Measurements from ENCODE around the gene CAMKK2.

Gene CAMKK2

DNA sequence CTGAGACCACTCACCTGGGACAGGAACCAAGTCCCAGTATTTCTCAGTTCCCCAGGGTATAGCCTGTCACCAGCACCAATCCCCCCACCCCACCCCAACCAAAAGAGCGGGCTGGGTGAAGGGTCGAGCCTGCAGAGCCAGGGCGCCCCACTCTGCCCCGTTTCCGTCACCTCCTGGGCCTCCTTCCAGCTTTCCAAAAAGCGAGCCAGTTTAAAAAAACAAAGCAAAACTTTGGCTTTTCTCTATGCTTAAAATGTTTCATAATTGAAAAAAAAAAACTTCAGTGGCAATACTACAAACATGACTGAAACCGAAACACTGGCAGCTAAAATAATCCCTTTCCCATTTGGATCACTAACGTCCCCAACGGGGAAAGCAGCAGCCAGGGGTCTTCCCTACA is 7.5 kb downstream of the CAMKK2 start:
- H3K27ac ChIP-seq, result no peak overlapping the region

DNA sequence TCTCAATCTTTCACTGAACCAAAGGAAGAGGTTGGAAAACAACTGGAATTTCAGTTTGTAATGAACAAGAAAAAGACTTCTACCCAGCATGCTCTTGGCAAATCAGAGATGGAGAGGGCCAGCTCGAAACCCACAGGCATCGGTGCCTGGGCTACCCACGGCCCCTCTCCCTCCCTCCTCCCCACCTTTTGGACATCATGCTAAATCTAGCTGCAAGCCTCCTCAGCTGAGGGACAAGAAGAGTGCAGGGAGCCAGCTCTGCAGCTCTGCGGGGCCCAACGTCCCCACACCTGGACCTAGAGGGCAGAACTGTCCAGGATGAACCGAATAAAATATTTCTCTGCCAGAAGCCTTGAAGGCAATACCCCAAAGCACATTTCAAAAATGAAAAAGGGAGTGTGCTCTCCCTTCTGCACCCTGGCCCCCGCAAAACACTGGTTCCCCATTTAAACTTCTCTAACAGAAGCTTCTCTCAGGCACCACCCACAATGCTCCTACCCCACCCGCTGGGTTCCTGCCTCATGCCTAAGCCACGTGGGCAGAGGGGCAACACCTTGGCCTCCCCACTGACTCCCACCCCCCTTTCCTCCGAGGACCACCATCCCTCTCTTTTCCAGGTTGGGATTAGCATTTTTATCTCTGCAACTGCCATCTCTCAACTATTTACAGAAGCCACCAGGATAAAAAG is 8.2 kb downstream of the CAMKK2 start:
- TF ChIP-seq, protein P1, sequence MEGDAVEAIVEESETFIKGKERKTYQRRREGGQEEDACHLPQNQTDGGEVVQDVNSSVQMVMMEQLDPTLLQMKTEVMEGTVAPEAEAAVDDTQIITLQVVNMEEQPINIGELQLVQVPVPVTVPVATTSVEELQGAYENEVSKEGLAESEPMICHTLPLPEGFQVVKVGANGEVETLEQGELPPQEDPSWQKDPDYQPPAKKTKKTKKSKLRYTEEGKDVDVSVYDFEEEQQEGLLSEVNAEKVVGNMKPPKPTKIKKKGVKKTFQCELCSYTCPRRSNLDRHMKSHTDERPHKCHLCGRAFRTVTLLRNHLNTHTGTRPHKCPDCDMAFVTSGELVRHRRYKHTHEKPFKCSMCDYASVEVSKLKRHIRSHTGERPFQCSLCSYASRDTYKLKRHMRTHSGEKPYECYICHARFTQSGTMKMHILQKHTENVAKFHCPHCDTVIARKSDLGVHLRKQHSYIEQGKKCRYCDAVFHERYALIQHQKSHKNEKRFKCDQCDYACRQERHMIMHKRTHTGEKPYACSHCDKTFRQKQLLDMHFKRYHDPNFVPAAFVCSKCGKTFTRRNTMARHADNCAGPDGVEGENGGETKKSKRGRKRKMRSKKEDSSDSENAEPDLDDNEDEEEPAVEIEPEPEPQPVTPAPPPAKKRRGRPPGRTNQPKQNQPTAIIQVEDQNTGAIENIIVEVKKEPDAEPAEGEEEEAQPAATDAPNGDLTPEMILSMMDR (IDR thresholded peaks at IDR 0.05; ENCODE audit: low read depth, low read length), result no peak
- Histone ChIP-seq H3K27me3 (ENCODE audit: insufficient read depth, low read depth, severe bottlenecking) (no peaks in the 10 kb centered on the region), H3K27ac (no peak overlapping the region), H3K9me3 (ENCODE audit: severe bottlenecking) (no peaks in the 10 kb centered on the region), H3K36me3 (peaks cover 17% of the 10 kb centered on the region), H3K4me3 (ENCODE audit: low read depth, low read length) (no peak overlapping the region)
- no peak for DNase-seq

More for the DNA sequence above, 7.5 kb downstream of the CAMKK2 start:
- no peak overlapping the region for H3K4me3 ChIP-seq (ENCODE audit: low read depth, low read length)
- no peak for DNase-seq
- no peaks in the 10 kb centered on the region for H3K9me3 ChIP-seq (ENCODE audit: severe bottlenecking)
- peaks cover 20% of the 10 kb centered on the region for H3K36me3 ChIP-seq
- no peaks in the 10 kb centered on the region for H3K27me3 ChIP-seq (ENCODE audit: insufficient read depth, low read depth, severe bottlenecking)
- TF ChIP-seq, protein P1 (IDR thresholded peaks at IDR 0.05; ENCODE audit: low read depth, low read length), result no peak

DNA sequence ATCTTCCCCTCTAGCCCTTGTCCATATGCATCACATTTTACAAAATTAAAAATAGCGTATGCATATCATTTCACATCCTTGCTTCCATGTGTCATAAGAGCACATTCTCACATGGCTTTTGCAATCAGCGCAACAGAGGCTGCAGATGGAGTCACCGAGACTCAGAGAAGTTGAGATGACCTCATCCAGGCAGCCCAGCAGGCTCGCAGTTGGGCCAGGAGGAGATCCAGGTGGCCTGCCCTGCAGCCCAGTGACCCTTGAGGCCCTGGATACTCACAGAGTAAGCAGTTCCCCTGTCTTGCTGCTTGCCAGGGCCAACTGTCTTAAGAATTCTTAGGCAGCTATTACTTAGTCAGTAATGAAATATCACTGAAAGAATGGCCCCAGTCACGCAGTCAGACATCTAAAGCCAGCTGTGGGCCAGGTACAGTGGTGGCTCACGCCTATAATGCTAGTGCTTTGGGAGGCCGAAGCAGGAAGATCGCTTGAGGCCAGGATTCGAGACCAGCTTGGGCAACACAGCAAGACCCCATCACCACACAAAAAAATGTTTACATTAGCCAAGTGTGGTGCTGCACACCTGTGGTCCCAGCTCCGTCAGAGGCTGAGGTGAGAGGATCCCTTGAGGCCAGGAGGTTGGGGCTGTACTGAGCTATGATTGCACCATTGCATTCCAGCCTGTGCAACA is 9.1 kb downstream of the CAMKK2 start:
- Histone ChIP-seq H3K27me3 (ENCODE audit: insufficient read depth, low read depth, severe bottlenecking) (no peaks in the 10 kb centered on the region), H3K4me3 (ENCODE audit: low read depth, low read length) (no peak overlapping the region), H3K36me3 (peaks cover 16% of the 10 kb centered on the region), H3K9me3 (ENCODE audit: severe bottlenecking) (no peaks in the 10 kb centered on the region), H3K27ac (no peak overlapping the region)
- TF ChIP-seq, protein P1 (IDR thresholded peaks at IDR 0.05; ENCODE audit: low read depth, low read length), result no peak
- peak; percentile 45 for DNase-seq

DNA sequence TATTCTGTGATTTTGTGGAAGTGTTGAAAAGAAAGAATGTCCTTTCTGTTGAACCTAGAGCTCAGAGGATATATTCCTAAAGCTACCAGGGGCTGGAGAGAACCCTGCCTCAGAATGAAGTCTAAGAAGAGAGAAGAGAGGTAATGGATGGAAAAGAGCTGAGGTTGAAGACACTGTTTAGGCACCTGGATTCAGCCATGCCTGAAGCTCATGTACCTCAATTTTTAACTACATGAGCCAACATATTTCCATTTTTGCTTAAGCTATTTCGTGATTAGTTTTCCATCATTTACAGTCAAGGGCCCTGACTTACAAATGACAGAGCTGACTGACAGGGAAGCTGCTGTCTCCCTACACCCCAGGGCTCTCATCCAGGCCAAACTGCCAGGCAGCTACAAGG is 10.7 kb downstream of the CAMKK2 start:
- no peaks in the 10 kb centered on the region for H3K9me3 ChIP-seq (ENCODE audit: severe bottlenecking)
- no peak overlapping the region for H3K4me3 ChIP-seq (ENCODE audit: low read depth, low read length)
- H3K27me3 ChIP-seq (ENCODE audit: insufficient read depth, low read depth, severe bottlenecking), result no peaks in the 10 kb centered on the region
- peaks cover 4% of the 10 kb centered on the region; the same call in 1 of the 2 replicates for H3K36me3 ChIP-seq
- TF ChIP-seq, protein P1 (IDR thresholded peaks at IDR 0.05; ENCODE audit: low read depth, low read length), result no peak
- H3K27ac ChIP-seq, result no peak overlapping the region
- no peak for DNase-seq

DNA sequence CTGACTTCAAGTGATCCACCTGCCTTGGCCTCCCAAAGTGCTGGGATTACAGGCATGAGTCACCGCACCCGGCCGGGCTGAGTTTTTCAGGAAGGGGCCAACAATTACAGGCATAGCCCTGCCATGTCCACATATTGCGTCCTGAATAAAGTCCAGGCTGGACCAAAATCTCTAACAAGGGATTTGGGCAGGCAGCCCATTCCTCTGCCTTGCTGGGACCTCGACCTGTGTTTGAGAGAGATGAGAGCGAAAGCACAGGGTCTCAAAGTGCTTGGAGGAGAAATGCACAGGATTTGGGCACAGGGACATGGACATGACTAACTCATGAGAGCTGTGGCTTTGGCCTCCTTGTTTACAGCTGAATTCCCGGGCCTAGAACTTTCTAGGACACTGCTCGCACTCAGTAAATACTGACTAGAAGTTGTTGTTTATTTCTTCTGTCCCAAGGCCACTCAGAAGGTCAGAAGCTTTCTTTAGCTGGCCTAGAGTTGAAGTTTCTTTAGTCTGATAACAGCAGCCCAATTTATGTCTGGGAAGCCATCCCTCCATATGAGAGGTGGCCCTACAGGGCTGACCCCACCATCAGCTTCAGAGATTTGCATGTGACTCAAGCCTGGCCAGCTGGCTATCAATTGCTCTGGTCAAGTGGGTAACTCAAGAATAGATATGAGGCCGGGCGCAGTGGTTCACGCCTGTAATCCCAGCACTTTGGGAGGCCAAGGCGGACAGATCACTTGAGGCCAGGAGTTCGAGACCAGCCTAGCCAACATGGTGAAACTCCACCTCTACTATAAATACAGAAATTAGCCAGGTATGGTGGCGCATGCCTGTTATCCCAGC is 11.7 kb downstream of the CAMKK2 start:
- H3K27ac ChIP-seq, result no peak overlapping the region
- no peak overlapping the region for H3K4me3 ChIP-seq (ENCODE audit: low read depth, low read length)
- H3K27me3 ChIP-seq (ENCODE audit: insufficient read depth, low read depth, severe bottlenecking), result no peaks in the 10 kb centered on the region
- no peak for DNase-seq
- H3K9me3 ChIP-seq (ENCODE audit: severe bottlenecking), result no peaks in the 10 kb centered on the region
- TF ChIP-seq, protein P1 (IDR thresholded peaks at IDR 0.05; ENCODE audit: low read depth, low read length), result no peak
- H3K36me3 ChIP-seq, result no peaks in the 10 kb centered on the region

Measured in WERI-Rb-1 (cell line).